Neural progenitor cell (in vitro differentiated cells): Measurements from ENCODE around the gene SMIM35. TPM values are rescaled to one million over a fixed set of nuclear protein-coding genes. Genes with fewer than 3 reads are reported as not detected.

Source experiments
- DNase-seq: peaks from one replicate; pipeline ENCODE4 v3.0.0-alpha.2; 2016; ENCODE audit warnings: low spot score
- H2AFZ ChIP-seq: fragments of 200-600 bp; sonication (generic); replicated peaks from 2 replicates; pipeline ENCODE4 v1.6.1; 2016; ENCODE audit warnings: antibody characterized with exemption
- H3F3A ChIP-seq: fragments of 200-600 bp; sonication (generic); 2 replicates; pipeline ENCODE4 v1.6.1; 2016; ENCODE audit warnings: antibody characterized with exemption, low read depth
- H3K27ac ChIP-seq: fragments of 200-600 bp; sonication (generic); 2 replicates; pipeline ENCODE4 v1.5.1; 2016; ENCODE audit warnings: mild to moderate bottlenecking
- H3K27me3 ChIP-seq: fragments of 200-600 bp; sonication (generic); 2 replicates; pipeline ENCODE4 v1.6.1; 2016; ENCODE audit warnings: mild to moderate bottlenecking, moderate library complexity
- H3K36me3 ChIP-seq: fragments of 200-600 bp; sonication (generic); 2 replicates; pipeline ENCODE4 v1.5.1; 2016
- H3K4me1 ChIP-seq: fragments of 200-600 bp; sonication (generic); 2 replicates; pipeline ENCODE4 v1.6.1; 2016; ENCODE audit warnings: mixed run types
- H3K4me2 ChIP-seq: fragments of 200-600 bp; sonication (generic); 2 replicates; pipeline ENCODE4 v1.6.1; 2016
- H3K4me3 ChIP-seq: fragments of 200-600 bp; sonication (generic); 2 replicates; pipeline ENCODE4 v1.5.1; 2016
- H3K79me2 ChIP-seq: fragments of 200-600 bp; sonication (generic); 2 replicates; pipeline ENCODE4 v1.6.1; 2016; ENCODE audit warnings: low read depth
- H3K9ac ChIP-seq: fragments of 200-600 bp; sonication (generic); 2 replicates; pipeline ENCODE4 v1.6.1; 2016
- H3K9me3 ChIP-seq: fragments of 200-600 bp; sonication (generic); 2 replicates; pipeline ENCODE4 v1.5.1; 2016; ENCODE audit warnings: low read depth
- H4K20me1 ChIP-seq: fragments of 200-600 bp; sonication (generic); 2 replicates; pipeline ENCODE4 v1.6.1; 2016; ENCODE audit warnings: low read depth
- H3K27ac Mint-ChIP-seq: 3 replicates; pipeline ENCODE4 v1.8.0; 2021; ENCODE audit warnings: mixed read lengths
- H3K27me3 Mint-ChIP-seq: 2 replicates; pipeline ENCODE4 v1.8.0; 2022; ENCODE audit warnings: low read depth, mild to moderate bottlenecking, inconsistent platforms, moderate library complexity, mixed read lengths; ENCODE audit not compliant: insufficient read depth
- H3K36me3 Mint-ChIP-seq: 3 replicates; pipeline ENCODE4 v1.8.0; 2021; ENCODE audit warnings: mixed read lengths
- H3K4me1 Mint-ChIP-seq: 3 replicates; pipeline ENCODE4 v1.8.0; 2021; ENCODE audit warnings: mixed read lengths
- H3K4me3 Mint-ChIP-seq: 3 replicates; pipeline ENCODE4 v1.8.0; 2021; ENCODE audit warnings: mild to moderate bottlenecking, moderate library complexity, mixed read lengths
- H3K9me3 Mint-ChIP-seq: 3 replicates; pipeline ENCODE4 v1.8.0; 2020; ENCODE audit warnings: mixed read lengths
- CTCF ChIP-seq: fragments of 200-600 bp; sonication (generic); IDR thresholded peaks from 2 replicates; pipeline ENCODE4 v1.5.1; 2017; ENCODE audit warnings: antibody characterized with exemption, mild to moderate bottlenecking
- EZH2 ChIP-seq: fragments of 200-600 bp; sonication (generic); IDR thresholded peaks from 2 replicates; pipeline ENCODE4 v1.6.1; 2017; ENCODE audit warnings: antibody characterized with exemption, mild to moderate bottlenecking, moderate library complexity
- EZH2phosphoT487 ChIP-seq: fragments of 200-600 bp; sonication (generic); IDR thresholded peaks from 2 replicates; pipeline ENCODE4 v1.6.1; 2017; ENCODE audit warnings: antibody characterized with exemption
- total RNA-seq: library from RNA; depleted of rRNA; stranded (reverse); fragments of >200 nt; gene quantifications from 2 replicates; pipeline ENCODE4 v1.2.3, GENCODE V29; 2015; ENCODE audit warnings: low replicate concordance

SMIM35 gene
- total RNA-seq, 1 donor from 2014 or later, result not detected

- no peaks in the 10 kb centered on the region for H3K4me1 ChIP-seq
- no peaks in the 10 kb centered on the region for H3K79me2 ChIP-seq
- no peaks in the 10 kb centered on the region for H3K36me3 Mint-ChIP-seq
- no peaks in the 10 kb centered on the region for H3K36me3 ChIP-seq
- H2AFZ ChIP-seq, result no peak overlapping the region
- H3K4me3 ChIP-seq, result no peak overlapping the region
- H3K27me3 Mint-ChIP-seq, result peaks cover 3% of the 10 kb centered on the region
- no peaks in the 10 kb centered on the region for H3K4me1 Mint-ChIP-seq
- no peak overlapping the region for H3K9ac ChIP-seq
- H3K27ac Mint-ChIP-seq, result no peak overlapping the region
- H3F3A ChIP-seq, result no peaks in the 10 kb centered on the region
- H4K20me1 ChIP-seq, result no peaks in the 10 kb centered on the region
- H3K4me3 Mint-ChIP-seq, result no peak overlapping the region
- H3K9me3 ChIP-seq, result no peaks in the 10 kb centered on the region
- no peak for DNase-seq
- TF ChIP-seq CTCF (no peak), EZH2 (no peak), EZH2phosphoT487 (no peak)
- H3K27me3 ChIP-seq, result no peaks in the 10 kb centered on the region
- peaks cover 8% of the 10 kb centered on the region for H3K9me3 Mint-ChIP-seq
- H3K27ac ChIP-seq, result no peak overlapping the region
- H3K4me2 ChIP-seq, result no peak overlapping the region
These were observed 127.2 kb downstream of the SMIM35 start for GRCh38 chr11:117959438-117960149.

- DNase-seq, result no peak
- no peak overlapping the region for H3K9ac ChIP-seq
- no peaks in the 10 kb centered on the region for H4K20me1 ChIP-seq
- no peak overlapping the region for H2AFZ ChIP-seq
- no peak overlapping the region for H3K4me3 Mint-ChIP-seq
- no peak overlapping the region for H3K4me2 ChIP-seq
- H3F3A ChIP-seq, result no peaks in the 10 kb centered on the region
- H3K4me3 ChIP-seq, result no peak overlapping the region
- H3K27me3 Mint-ChIP-seq, result peaks cover 3% of the 10 kb centered on the region
- no peaks in the 10 kb centered on the region for H3K4me1 Mint-ChIP-seq
- H3K4me1 ChIP-seq, result no peaks in the 10 kb centered on the region
- H3K27me3 ChIP-seq, result no peaks in the 10 kb centered on the region
- H3K79me2 ChIP-seq, result no peaks in the 10 kb centered on the region
- no peaks in the 10 kb centered on the region for H3K36me3 ChIP-seq
- H3K36me3 Mint-ChIP-seq, result no peaks in the 10 kb centered on the region
- no peak overlapping the region for H3K27ac ChIP-seq
- TF ChIP-seq CTCF (no peak), EZH2phosphoT487 (no peak), EZH2 (no peak)
- H3K9me3 ChIP-seq, result no peaks in the 10 kb centered on the region
- peaks cover 8% of the 10 kb centered on the region for H3K9me3 Mint-ChIP-seq
- no peak overlapping the region for H3K27ac Mint-ChIP-seq
These were observed 127.8 kb downstream of the SMIM35 start for GRCh38 chr11:117958949-117959348.

Other genes with a start within 250 kb of the SMIM35 start
- 95.6 and 123 TPM in 2 replicates for gene FXYD6, start 210.3 kb downstream of the SMIM35 start, total RNA-seq
- 0.22 TPM in 1 of 2 replicates, not detected in the other for gene TMPRSS13, start 157.6 kb downstream of the SMIM35 start, total RNA-seq
- 0.12 TPM in 1 of 2 replicates, not detected in the other for gene IL10RA, start 100.6 kb downstream of the SMIM35 start, total RNA-seq
- gene TMPRSS4, start 9.9 kb downstream of the SMIM35 start, total RNA-seq, result not detected in 2 replicates
- 3.6 and 7.1 TPM in 2 replicates for gene SCN4B, start 65.9 kb upstream of the SMIM35 start, total RNA-seq
- 0.15 and 0.37 TPM in 2 replicates for gene SCN2B, start 89.7 kb upstream of the SMIM35 start, total RNA-seq
- 0.09 TPM in 1 of 2 replicates, not detected in the other for gene JAML, start 138.0 kb upstream of the SMIM35 start, total RNA-seq
- 1.1 and 5.7 TPM in 2 replicates for gene MPZL3, start 165.4 kb upstream of the SMIM35 start, total RNA-seq
- 1.9 and 2.3 TPM in 2 replicates for gene MPZL2, start 177.3 kb upstream of the SMIM35 start, total RNA-seq
- not detected in 2 replicates for gene CD3E, start 217.8 kb upstream of the SMIM35 start, total RNA-seq